GM19467 (cell line): ENCODE measurements around the gene BAHD1.

Experiments
- ATAC-seq: cut with Tn5 transposase; IDR thresholded peaks from one replicate; pipeline ENCODE4 v1.9.1; 2021; ENCODE audit warnings: mild to moderate bottlenecking, moderate library complexity; ENCODE audit not compliant: unreplicated experiment

Gene BAHD1

GRCh38 chr15:40464595-40465185 is 23.9 kb downstream of the BAHD1 start:
- no peak for ATAC-seq

GRCh38 chr15:40465939-40466338 is 25.2 kb downstream of the BAHD1 start:
- no peak for ATAC-seq

GRCh38 chr15:40466426-40467260 is 25.9 kb downstream of the BAHD1 start:
- ATAC-seq: no peak

DNA sequence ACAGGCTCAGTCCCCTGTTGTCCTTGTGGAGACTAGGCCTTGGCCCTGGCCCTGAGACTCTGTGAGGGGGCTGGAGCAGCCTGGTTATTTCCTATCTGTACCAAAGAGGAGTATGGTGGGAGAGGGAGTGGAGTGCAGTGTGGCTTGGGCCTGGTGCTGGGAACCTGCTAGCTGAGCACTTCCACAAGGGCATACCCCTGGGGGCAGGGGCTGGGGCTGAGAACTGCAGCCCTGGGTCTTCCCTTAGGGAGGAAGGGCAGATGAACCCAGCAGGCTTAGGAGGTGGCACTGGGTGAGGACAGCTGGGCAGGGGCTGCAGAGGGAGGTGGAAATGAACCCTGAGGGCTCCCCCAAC is 26.5 kb downstream of the BAHD1 start:
- no peak for ATAC-seq

- ATAC-seq: no peak
These were observed 28.2 kb downstream of the BAHD1 start for GRCh38 chr15:40468898-40469331.

GRCh38 chr15:40469776-40470390 is 29.1 kb downstream of the BAHD1 start:
- ATAC-seq: no peak

GRCh38 chr15:40470423-40471104 is 29.8 kb downstream of the BAHD1 start, which contains the start of gene CHST14:
CHST14 (plus strand) TSS chr15:40470984; CDS start chr15:40471214, 230 bp downstream.
- ATAC-seq: peak; percentile 47

DNA sequence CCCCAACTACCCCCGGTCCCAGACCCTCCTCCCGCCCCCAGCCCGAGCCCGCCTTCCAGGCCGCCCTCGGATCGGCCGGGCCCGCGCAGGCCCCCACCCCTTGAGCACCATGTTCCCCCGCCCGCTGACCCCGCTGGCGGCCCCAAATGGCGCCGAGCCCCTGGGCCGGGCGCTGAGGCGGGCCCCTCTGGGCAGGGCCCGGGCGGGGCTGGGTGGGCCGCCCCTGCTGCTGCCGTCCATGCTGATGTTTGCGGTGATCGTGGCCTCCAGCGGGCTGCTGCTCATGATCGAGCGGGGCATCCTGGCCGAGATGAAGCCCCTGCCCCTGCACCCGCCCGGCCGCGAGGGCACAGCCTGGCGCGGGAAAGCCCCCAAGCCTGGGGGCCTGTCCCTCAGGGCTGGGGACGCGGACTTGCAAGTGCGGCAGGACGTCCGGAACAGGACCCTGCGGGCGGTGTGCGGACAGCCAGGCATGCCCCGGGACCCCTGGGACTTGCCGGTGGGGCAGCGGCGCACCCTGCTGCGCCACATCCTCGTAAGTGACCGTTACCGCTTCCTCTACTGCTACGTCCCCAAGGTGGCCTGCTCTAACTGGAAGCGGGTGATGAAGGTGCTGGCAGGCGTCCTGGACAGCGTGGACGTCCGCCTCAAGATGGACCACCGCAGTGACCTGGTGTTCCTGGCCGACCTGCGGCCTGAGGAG is 30.5 kb downstream of the BAHD1 start:
- ATAC-seq: peak; percentile 25

DNA sequence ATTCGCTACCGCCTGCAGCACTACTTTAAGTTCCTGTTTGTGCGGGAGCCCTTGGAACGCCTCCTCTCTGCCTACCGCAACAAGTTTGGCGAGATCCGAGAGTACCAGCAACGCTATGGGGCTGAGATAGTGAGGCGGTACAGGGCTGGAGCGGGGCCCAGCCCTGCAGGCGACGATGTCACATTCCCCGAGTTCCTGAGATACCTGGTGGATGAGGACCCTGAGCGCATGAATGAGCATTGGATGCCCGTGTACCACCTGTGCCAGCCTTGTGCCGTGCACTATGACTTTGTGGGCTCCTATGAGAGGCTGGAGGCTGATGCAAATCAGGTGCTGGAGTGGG is 31.0 kb downstream of the BAHD1 start:
- peak; percentile 6 for ATAC-seq

GRCh38 chr15:40472171-40472727 is 31.5 kb downstream of the BAHD1 start:
- ATAC-seq: no peak

DNA sequence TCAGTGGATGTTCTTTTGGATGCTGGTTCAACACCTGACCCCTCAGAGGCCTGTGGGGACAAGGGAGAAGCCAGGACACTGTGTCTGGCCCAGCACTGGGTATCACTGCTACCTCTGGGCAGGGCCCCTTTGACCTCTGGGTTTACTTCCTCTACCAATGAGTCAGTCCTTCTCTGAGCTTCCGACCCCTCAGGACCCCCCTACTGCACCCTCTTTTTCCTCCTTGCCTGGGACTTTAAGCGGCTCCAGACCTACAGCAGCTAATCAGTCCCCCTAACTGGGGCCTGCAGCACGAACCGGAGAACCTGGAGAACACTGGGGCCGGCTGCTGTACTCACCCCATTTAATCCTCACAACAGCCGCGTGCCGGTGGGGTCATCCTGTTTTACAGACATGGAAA is 33.8 kb downstream of the BAHD1 start:
- no peak for ATAC-seq

GRCh38 chr15:40477642-40478327 is 37.0 kb downstream of the BAHD1 start:
- ATAC-seq: no peak

DNA sequence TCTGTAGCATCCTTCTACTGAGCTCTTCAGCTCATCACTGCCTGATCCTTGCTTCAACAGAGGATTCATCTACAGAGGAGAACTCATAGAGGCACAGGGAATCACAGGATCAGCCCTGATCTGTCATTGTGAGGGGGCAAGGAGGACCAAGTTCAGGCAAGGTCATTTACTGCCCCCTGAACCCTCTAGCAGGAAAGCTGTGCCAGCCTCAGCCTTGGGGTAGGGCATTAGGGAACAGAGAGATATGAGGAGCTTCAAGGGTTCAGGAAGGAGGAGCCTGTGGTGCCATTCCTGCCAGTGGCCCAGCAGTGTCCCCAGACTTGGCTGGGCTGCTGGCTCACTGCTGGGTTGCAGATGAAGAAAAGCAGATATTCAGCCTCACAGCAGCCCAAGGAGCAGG is 38.3 kb downstream of the BAHD1 start:
- no peak for ATAC-seq

- no peak for ATAC-seq
These were observed 40.8 kb downstream of the BAHD1 start for GRCh38 chr15:40481341-40482074.

- ATAC-seq: no peak
These were observed 43.2 kb downstream of the BAHD1 start for GRCh38 chr15:40483919-40484318.

GRCh38 chr15:40486066-40486770 is 45.5 kb downstream of the BAHD1 start:
- ATAC-seq: no peak

GRCh38 chr15:40487816-40488682 is 47.3 kb downstream of the BAHD1 start:
- no peak for ATAC-seq
